ENCODE measurements around the gene SYDE2.

GRCh38 chr1:85128316-85128715 lies 72.5 kb downstream of the SYDE2 start:
- TF ChIP-seq POLR2A (IDR thresholded peaks at IDR 0.05; ENCODE audit: low read depth) (no peak), CTCF (IDR thresholded peaks at IDR 0.05) (no peak)
